Measurements from ENCODE around the gene TMEM181. TPM values are rescaled to one million over a fixed set of nuclear protein-coding genes. Genes with fewer than 3 reads are reported as not detected.

The TMEM181 gene
- total and polyA plus RNA-seq, 2 of the 13 experiments (the other 11 are each of a cell fraction or from before 2014, with no cell fraction given), result 59.1 to 108 TPM

DNA sequence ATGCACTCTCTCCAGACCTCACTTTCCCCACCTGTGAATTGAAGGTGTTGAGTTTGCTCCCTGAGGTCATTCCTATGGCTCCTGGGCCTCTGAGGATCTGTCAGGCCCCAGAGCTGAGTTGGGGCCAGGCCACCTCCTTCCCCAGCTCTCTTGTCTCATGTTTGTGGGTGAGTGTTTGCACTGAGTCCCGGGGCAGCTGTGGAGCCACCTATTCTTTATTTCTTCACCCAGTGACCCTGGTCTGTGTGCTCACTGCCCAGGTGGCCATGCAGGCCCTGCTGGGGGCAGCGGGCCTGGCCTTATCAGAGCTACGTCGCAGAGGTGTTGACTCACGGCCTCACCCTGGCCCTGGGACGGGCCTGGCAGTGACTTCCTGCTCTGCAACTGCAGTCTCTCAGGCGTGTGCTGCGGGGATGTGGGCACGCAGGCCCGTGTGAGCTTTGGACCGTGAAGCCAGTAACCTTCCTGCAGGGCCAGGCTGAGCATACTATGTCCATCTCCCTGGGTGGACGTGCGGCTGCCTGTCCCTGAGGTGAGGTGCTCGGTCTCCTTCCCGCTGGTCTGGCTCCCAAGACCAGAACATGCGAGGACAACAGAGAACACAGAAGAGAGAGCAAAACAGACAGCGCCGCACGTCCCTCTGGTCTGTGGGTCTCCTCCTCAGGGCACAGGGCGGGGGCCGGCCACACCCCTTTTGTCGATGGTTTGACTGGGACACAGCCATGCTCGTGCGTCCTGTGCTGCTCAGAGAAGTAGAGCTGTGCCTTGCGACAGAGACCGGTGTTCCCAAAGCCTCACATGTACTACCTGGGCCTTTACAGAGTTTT, 12.1 kb downstream of the TMEM181 start (continued):
- TF ChIP-seq MED1 (CRISPR knock-in tag; IDR thresholded peaks at IDR 0.05) (peak; percentile 100), ZNF850 (CRISPR knock-in tag; conservative IDR thresholded peaks at IDR 0.05) (peak; percentile 95; the same call in 1 of the 2 replicates), NR2F2 (IDR thresholded peaks at IDR 0.05; ENCODE audit: borderline replicate concordance, low read depth) (peak; percentile 71; the same call in 1 of the 2 replicates), U2AF2 (IDR thresholded peaks at IDR 0.05; ENCODE audit: low read depth, low read length) (0 out of 2 replicates have a peak, but pooled peaks have one; percentile 28), HNF4G (IDR thresholded peaks at IDR 0.05; ENCODE audit: borderline replicate concordance, low read depth, low read length) (peak; percentile 75), HNF4G (CRISPR knock-in tag; IDR thresholded peaks at IDR 0.05; ENCODE audit: borderline replicate concordance, low read depth) (peak; percentile 98), ZSCAN21 (CRISPR knock-in tag; IDR thresholded peaks at IDR 0.05; ENCODE audit: borderline replicate concordance) (peak; percentile 100), BHLHE40 (IDR thresholded peaks at IDR 0.05; ENCODE audit: low read length) (peak; percentile 97), MTF2 (CRISPR knock-in tag; IDR thresholded peaks at IDR 0.05; ENCODE audit: borderline replicate concordance) (no peak), EEA1 (CRISPR knock-in tag; IDR thresholded peaks at IDR 0.05; ENCODE audit: borderline replicate concordance) (peak; percentile 66; the same call in 1 of the 2 replicates), MBD4 (IDR thresholded peaks at IDR 0.05; ENCODE audit: borderline replicate concordance, low read length) (no peak), ZMYM2 (CRISPR knock-in tag; IDR thresholded peaks at IDR 0.05) (peak; percentile 94), ZNF775 (CRISPR knock-in tag; IDR thresholded peaks at IDR 0.05; ENCODE audit: borderline replicate concordance) (peak; percentile 94), ZBTB38 (CRISPR knock-in tag; IDR thresholded peaks at IDR 0.05) (peak; percentile 100), ISL2 (CRISPR knock-in tag; IDR thresholded peaks at IDR 0.05) (peak; percentile 90), ZNF562 (CRISPR knock-in tag; IDR thresholded peaks at IDR 0.05; ENCODE audit: borderline replicate concordance) (no peak), ZC3H4 (CRISPR knock-in tag; IDR thresholded peaks at IDR 0.05; ENCODE audit: borderline replicate concordance) (no peak), ZNF501 (CRISPR knock-in tag; IDR thresholded peaks at IDR 0.05) (peak; percentile 93), ZNF260 (CRISPR knock-in tag; IDR thresholded peaks at IDR 0.05; ENCODE audit: borderline replicate concordance, low read depth) (peak; percentile 86; the same call in 1 of the 2 replicates), ZNF224 (CRISPR knock-in tag; IDR thresholded peaks at IDR 0.05) (peak; percentile 98)
- TF ChIP-seq, protein P1, sequence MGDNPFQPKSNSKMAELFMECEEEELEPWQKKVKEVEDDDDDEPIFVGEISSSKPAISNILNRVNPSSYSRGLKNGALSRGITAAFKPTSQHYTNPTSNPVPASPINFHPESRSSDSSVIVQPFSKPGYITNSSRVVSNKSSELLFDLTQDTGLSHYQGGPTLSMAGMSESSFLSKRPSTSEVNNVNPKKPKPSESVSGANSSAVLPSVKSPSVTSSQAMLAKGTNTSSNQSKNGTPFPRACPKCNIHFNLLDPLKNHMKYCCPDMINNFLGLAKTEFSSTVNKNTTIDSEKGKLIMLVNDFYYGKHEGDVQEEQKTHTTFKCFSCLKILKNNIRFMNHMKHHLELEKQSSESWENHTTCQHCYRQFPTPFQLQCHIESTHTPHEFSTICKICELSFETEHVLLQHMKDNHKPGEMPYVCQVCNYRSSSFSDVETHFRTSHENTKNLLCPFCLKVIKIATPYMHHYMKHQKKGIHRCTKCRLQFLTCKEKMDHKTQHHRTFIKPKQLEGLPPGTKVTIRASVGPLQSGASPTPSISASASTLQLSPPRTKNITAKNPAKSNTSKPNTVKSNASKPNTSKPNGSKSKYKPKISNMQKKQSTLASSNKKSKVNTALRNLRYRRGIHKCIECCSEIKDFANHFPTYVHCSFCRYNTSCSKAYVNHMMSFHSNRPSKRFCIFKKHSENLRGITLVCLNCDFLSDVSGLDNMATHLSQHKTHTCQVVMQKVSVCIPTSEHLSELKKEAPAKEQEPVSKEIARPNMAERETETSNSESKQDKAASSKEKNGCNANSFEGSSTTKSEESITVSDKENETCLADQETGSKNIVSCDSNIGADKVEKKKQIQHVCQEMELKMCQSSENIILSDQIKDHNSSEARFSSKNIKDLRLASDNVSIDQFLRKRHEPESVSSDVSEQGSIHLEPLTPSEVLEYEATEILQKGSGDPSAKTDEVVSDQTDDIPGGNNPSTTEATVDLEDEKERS (CRISPR knock-in tag; IDR thresholded peaks at IDR 0.05), result peak; percentile 92; the same call in 1 of the 2 replicates
- TF ChIP-seq, protein P2, sequence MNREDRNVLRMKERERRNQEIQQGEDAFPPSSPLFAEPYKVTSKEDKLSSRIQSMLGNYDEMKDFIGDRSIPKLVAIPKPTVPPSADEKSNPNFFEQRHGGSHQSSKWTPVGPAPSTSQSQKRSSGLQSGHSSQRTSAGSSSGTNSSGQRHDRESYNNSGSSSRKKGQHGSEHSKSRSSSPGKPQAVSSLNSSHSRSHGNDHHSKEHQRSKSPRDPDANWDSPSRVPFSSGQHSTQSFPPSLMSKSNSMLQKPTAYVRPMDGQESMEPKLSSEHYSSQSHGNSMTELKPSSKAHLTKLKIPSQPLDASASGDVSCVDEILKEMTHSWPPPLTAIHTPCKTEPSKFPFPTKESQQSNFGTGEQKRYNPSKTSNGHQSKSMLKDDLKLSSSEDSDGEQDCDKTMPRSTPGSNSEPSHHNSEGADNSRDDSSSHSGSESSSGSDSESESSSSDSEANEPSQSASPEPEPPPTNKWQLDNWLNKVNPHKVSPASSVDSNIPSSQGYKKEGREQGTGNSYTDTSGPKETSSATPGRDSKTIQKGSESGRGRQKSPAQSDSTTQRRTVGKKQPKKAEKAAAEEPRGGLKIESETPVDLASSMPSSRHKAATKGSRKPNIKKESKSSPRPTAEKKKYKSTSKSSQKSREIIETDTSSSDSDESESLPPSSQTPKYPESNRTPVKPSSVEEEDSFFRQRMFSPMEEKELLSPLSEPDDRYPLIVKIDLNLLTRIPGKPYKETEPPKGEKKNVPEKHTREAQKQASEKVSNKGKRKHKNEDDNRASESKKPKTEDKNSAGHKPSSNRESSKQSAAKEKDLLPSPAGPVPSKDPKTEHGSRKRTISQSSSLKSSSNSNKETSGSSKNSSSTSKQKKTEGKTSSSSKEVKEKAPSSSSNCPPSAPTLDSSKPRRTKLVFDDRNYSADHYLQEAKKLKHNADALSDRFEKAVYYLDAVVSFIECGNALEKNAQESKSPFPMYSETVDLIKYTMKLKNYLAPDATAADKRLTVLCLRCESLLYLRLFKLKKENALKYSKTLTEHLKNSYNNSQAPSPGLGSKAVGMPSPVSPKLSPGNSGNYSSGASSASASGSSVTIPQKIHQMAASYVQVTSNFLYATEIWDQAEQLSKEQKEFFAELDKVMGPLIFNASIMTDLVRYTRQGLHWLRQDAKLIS (CRISPR knock-in tag; IDR thresholded peaks at IDR 0.05), result 0 out of 2 replicates have a peak, but pooled peaks have one; percentile 71
- TF ChIP-seq, protein P3, sequence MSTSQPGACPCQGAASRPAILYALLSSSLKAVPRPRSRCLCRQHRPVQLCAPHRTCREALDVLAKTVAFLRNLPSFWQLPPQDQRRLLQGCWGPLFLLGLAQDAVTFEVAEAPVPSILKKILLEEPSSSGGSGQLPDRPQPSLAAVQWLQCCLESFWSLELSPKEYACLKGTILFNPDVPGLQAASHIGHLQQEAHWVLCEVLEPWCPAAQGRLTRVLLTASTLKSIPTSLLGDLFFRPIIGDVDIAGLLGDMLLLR (CRISPR knock-in tag; IDR thresholded peaks at IDR 0.05), result peak; percentile 74

Measured in HepG2 (cell line).